Osteocyte (in vitro differentiated cells): ENCODE data around the gene SLC19A2. TPM values are rescaled to one million over a fixed set of nuclear protein-coding genes. Genes with fewer than 3 reads are reported as not detected.

Experiments used
- DNase-seq: peaks from one replicate; pipeline ENCODE4 v3.0.0; 2021; ENCODE audit warnings: mixed read lengths; ENCODE audit not compliant: unreplicated experiment; ENCODE audit errors: extremely low spot score
- H3K27ac Mint-ChIP-seq: one replicate; pipeline ENCODE4 v1.8.0; 2021; ENCODE audit warnings: mild to moderate bottlenecking, mixed read lengths; ENCODE audit not compliant: unreplicated experiment
- H3K27me3 Mint-ChIP-seq: one replicate; pipeline ENCODE4 v1.8.0; 2021; ENCODE audit warnings: mixed read lengths; ENCODE audit not compliant: unreplicated experiment
- H3K36me3 Mint-ChIP-seq: one replicate; pipeline ENCODE4 v1.8.0; 2021; ENCODE audit warnings: mixed read lengths; ENCODE audit not compliant: unreplicated experiment
- H3K4me1 Mint-ChIP-seq: one replicate; pipeline ENCODE4 v1.8.0; 2021; ENCODE audit warnings: mixed read lengths; ENCODE audit not compliant: unreplicated experiment
- H3K4me3 Mint-ChIP-seq: one replicate; pipeline ENCODE4 v1.8.0; 2021; ENCODE audit warnings: mild to moderate bottlenecking, moderate library complexity, mixed read lengths; ENCODE audit not compliant: unreplicated experiment
- H3K9me3 Mint-ChIP-seq: one replicate; pipeline ENCODE4 v1.8.0; 2021; ENCODE audit warnings: mixed read lengths; ENCODE audit not compliant: unreplicated experiment
- total RNA-seq: library from RNA; stranded (reverse); gene quantifications from 2 replicates; pipeline ENCODE4 v1.2.1, GENCODE V29; 2021
- TF ChIP-seq, protein P1 (sequence below): fragments of 200-600 bp; sonication (generic); IDR thresholded peaks from 2 replicates; pipeline ENCODE4 v1.5.0; 2021; ENCODE audit warnings: antibody characterized with exemption, mild to moderate bottlenecking, moderate library complexity

The SLC19A2 gene
- total RNA-seq, 1 donor from 2014 or later = 3.9 TPM

DNA sequence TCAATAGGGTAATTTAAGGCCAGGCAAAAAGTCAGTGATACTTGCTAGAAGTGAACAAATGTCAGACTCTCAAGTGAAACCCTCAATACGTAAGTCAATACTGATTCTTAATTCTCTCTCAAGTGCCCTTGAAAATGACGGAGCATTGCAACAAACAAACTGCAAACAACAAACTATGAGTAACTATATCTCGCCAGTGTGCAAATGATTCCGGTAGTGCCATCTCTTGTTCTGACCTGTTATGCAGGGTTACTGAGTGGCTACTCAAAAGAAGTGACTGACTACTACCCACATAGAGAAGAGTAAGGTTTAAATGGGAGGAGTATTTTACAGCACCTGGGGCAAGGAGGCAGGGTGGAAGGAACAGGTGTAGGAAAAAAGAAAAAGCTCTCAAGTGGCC lies 1.6 kb downstream of the SLC19A2 start:
- H3K4me1 Mint-ChIP-seq = peaks cover 36% of the 10 kb centered on the region
- H3K9me3 Mint-ChIP-seq = no peaks in the 10 kb centered on the region
- H3K4me3 Mint-ChIP-seq = peak overlapping the region; percentile 36
- no peaks in the 10 kb centered on the region for H3K27me3 Mint-ChIP-seq
- H3K36me3 Mint-ChIP-seq = no peaks in the 10 kb centered on the region
- TF ChIP-seq, protein P1, sequence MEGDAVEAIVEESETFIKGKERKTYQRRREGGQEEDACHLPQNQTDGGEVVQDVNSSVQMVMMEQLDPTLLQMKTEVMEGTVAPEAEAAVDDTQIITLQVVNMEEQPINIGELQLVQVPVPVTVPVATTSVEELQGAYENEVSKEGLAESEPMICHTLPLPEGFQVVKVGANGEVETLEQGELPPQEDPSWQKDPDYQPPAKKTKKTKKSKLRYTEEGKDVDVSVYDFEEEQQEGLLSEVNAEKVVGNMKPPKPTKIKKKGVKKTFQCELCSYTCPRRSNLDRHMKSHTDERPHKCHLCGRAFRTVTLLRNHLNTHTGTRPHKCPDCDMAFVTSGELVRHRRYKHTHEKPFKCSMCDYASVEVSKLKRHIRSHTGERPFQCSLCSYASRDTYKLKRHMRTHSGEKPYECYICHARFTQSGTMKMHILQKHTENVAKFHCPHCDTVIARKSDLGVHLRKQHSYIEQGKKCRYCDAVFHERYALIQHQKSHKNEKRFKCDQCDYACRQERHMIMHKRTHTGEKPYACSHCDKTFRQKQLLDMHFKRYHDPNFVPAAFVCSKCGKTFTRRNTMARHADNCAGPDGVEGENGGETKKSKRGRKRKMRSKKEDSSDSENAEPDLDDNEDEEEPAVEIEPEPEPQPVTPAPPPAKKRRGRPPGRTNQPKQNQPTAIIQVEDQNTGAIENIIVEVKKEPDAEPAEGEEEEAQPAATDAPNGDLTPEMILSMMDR = no peak
- no peak for DNase-seq
- H3K27ac Mint-ChIP-seq = no peak overlapping the region

DNA sequence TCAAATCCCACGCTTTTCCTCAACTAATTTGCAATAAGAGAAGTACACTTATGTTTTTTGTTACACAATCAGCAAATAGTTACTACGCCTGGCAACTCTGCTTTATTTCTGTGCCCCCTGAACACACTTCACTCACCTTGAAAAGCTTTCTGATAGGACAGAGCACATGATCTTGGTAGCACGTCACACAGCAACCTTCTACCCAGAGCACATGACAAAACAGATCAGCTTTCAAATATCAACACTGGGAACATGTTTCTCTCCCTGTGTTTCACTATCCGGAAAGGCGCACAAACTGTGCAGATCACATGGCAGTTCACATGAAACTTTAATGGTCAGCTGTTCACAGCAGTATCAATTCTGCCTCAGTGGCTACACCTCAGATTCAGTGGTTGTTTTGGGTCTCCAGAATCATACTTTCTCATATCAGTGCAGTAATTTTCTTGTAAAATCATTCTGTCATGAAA lies 2.2 kb downstream of the SLC19A2 start:
- DNase-seq = no peak
- Mint-ChIP-seq H3K4me3 (peak overlapping the region; percentile 36), H3K27ac (no peak overlapping the region), H3K36me3 (no peaks in the 10 kb centered on the region), H3K9me3 (no peaks in the 10 kb centered on the region), H3K4me1 (peaks cover 36% of the 10 kb centered on the region), H3K27me3 (no peaks in the 10 kb centered on the region)
- TF ChIP-seq, protein P1 = no peak

DNA sequence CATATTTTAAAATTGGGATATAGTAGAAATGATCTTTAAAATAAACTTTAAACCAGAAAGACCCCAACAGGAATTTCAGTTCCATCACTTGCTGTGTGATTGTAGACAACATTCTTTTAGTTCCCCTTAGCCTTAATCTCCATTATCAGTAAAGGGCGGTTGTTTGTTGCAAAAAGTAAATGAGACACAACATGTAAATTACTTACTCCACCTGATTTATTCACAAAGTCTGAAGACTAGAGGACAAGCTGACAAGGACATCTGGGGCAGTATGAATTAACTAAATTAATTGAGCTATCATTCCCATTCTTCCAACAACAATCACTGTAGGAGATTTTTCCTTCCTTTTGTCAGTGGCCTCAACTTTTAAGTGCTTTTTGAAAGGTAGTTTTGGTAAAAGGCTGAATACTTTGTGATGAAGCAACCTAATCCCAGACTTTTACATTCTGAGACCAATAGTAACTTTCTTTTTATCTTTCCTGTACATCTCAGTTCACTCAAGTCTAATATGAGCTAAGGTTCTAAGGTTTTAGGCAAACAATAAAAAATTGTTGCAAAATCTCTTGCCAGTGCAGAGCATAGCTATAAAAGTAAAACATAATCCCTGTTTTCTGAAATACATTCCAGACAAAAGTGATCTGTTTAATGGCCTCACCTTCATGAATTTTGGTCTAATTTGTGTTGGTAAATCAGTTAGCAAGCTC lies 6.2 kb downstream of the SLC19A2 start:
- TF ChIP-seq, protein P1 = no peak
- no peaks in the 10 kb centered on the region for H3K9me3 Mint-ChIP-seq
- H3K36me3 Mint-ChIP-seq = peaks cover 5% of the 10 kb centered on the region
- H3K4me3 Mint-ChIP-seq = no peak overlapping the region
- DNase-seq = no peak
- no peak overlapping the region for H3K27ac Mint-ChIP-seq
- H3K4me1 Mint-ChIP-seq = peaks cover 15% of the 10 kb centered on the region
- H3K27me3 Mint-ChIP-seq = no peaks in the 10 kb centered on the region

DNA sequence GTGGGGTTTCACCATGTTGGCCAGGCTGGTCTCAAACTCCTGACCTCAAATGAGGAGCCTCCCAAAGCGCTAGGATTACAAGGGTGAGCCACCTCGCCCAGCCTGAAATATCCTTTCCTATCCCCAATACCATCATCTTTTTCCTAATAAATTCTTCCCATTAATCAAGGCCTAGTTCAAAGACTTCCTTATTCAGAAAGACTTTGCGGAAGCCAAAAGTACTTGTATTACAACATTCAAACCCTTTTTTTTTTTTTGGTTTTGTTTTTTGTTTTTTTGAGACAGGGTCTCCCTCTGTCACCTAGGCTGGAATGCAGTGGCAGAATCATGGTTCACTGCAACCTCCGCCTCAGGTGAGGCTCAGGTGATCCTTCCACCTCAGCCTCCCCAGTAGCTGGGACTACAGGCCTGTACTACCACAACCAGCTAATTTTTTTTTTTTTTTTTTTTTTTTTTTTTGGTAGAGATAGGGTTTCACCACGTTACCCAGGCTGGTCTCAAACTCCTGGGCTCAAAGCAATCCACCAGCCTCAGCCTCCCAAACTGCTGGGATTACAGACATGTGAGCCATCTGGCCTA lies 7.6 kb downstream of the SLC19A2 start:
- DNase-seq = no peak
- Mint-ChIP-seq H3K27ac (no peak overlapping the region), H3K27me3 (no peaks in the 10 kb centered on the region), H3K4me3 (no peak overlapping the region), H3K4me1 (peaks cover 2% of the 10 kb centered on the region), H3K36me3 (peaks cover 5% of the 10 kb centered on the region), H3K9me3 (no peaks in the 10 kb centered on the region)
- TF ChIP-seq, protein P1 = no peak

DNA sequence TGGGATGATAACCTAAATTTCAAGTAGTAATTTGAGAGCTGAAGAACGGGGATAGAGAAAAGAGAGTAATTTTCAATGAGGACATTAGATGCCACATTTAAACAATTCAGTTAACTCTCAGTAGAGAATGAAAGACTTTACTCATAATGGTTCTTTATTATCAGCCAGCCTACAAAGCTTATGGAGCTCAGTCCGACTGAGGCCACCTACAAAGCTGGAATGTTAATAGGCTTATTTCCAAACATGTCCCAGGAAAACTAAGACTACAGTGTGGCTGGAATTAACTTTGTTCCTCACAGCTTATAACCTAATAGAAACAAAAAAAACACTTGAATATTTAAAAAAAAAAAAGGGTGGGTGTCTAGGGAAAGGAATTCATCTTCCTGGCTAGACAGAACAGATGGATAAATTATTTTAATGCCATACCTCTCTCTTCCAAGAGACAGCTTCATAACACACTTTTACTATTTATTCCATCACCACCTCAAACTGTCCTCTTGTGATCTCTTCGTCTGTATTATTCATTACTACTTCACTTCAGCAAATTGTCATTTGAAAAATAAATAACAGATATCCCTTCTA lies 9.8 kb downstream of the SLC19A2 start:
- Mint-ChIP-seq H3K9me3 (no peaks in the 10 kb centered on the region), H3K27me3 (no peaks in the 10 kb centered on the region), H3K36me3 (peaks cover 5% of the 10 kb centered on the region), H3K27ac (no peak overlapping the region), H3K4me3 (no peak overlapping the region), H3K4me1 (no peaks in the 10 kb centered on the region)
- TF ChIP-seq, protein P1 = no peak
- no peak for DNase-seq
